ENCODE data around the gene PTPRD.

PTPRD gene

DNA sequence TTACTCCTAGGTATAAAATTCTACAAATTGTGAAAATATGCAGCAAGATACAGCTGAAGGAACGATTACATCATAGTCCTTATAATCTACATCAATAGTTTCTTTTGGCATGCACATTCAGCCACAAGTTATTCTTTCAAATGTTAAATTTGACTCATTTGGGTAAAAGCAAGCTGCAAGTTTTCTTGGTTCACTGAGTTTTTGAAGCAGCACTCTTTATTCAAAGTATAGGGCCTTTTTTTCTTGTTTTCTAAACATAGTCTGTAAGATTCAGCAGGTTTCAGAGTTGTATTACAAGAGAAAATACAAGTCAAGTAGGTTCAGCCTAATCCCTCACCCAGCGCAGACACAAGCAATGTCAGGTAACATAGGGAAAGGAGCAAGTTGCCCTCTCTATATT, 981.5 kb downstream of the PTPRD start:
- in situ Hi-C loops (cut with MboI; ENCODE audit: low pct_unique_long_range_greater_than_20kb, low sequenced_read_pairs, unreplicated experiment), result no loop called here
- peak; percentile 11 for DNase-seq (ENCODE audit: low spot score)
- TF ChIP-seq, protein P1, sequence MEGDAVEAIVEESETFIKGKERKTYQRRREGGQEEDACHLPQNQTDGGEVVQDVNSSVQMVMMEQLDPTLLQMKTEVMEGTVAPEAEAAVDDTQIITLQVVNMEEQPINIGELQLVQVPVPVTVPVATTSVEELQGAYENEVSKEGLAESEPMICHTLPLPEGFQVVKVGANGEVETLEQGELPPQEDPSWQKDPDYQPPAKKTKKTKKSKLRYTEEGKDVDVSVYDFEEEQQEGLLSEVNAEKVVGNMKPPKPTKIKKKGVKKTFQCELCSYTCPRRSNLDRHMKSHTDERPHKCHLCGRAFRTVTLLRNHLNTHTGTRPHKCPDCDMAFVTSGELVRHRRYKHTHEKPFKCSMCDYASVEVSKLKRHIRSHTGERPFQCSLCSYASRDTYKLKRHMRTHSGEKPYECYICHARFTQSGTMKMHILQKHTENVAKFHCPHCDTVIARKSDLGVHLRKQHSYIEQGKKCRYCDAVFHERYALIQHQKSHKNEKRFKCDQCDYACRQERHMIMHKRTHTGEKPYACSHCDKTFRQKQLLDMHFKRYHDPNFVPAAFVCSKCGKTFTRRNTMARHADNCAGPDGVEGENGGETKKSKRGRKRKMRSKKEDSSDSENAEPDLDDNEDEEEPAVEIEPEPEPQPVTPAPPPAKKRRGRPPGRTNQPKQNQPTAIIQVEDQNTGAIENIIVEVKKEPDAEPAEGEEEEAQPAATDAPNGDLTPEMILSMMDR (IDR thresholded peaks at IDR 0.05; ENCODE audit: extremely low read depth, insufficient read depth, missing control alignments), result no peak

DNA sequence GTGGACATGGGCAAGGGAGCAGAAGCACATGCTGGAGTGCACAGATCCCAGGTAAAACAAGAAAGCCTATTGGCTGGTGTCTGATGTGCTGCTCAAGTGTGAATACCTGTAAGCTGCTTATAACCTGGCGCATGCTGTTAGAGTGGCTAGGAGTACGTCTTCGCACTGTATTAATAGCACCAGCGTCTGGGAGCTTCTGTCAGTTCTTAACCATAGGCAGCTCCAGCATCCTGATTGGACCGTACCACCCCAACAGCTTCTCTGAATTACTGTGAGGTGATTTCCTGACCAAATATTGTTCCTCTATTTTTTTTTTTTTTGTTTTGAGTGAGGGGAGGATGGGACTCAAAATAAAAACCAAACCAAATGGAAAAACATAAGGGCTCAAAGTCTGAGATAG, 987.6 kb downstream of the PTPRD start:
- no peak for DNase-seq (ENCODE audit: low spot score)
- TF ChIP-seq, protein P1 (IDR thresholded peaks at IDR 0.05; ENCODE audit: extremely low read depth, insufficient read depth, missing control alignments), result no peak
- in situ Hi-C loops (cut with MboI; ENCODE audit: low pct_unique_long_range_greater_than_20kb, low sequenced_read_pairs, unreplicated experiment), result no loop called here

- in situ Hi-C loops (cut with MboI; ENCODE audit: low pct_unique_long_range_greater_than_20kb, low sequenced_read_pairs, unreplicated experiment), result loop anchor here (25.0 kb wide), 1 partner anchor 164 kb away; no protein-coding TSS in a partner anchor
- TF ChIP-seq, protein P1 (IDR thresholded peaks at IDR 0.05; ENCODE audit: extremely low read depth, insufficient read depth, missing control alignments), result no peak
- DNase-seq (ENCODE audit: low spot score), result no peak
Measured at GRCh38 chr9:9623506-9623905, 989.3 kb downstream of the PTPRD start.

DNA sequence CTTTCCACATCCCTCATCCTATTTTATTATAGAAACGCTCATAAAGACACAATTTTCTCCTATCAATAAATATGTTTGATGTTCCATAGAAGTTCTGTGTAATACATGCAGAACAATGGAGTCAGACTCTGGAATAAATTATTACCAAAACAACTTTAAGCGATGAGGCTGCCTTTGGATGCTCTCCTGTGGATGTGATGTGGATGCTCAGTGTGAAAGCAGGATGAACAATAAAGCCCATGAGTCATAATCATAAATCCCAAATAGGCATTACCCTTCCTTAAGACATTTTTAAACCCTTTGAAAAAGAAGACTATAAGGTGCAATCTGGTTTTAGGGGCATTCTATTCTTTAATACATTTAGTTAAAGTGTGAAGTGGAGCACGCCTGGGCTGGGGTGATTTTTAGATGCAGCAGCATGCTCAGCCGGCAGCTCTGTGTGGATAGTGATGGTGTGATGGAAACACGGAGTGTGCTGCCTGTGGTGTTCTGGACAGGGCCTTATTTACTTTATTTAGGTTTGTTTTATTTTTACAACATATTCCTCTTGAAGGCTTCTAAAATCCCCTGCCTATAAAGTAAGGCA, 991.4 kb downstream of the PTPRD start:
- in situ Hi-C loops (cut with MboI; ENCODE audit: low pct_unique_long_range_greater_than_20kb, low sequenced_read_pairs, unreplicated experiment), result loop anchor here (25.0 kb wide), 1 partner anchor 166 kb away; no protein-coding TSS in a partner anchor
- TF ChIP-seq, protein P1 (IDR thresholded peaks at IDR 0.05; ENCODE audit: extremely low read depth, insufficient read depth, missing control alignments), result no peak
- DNase-seq (ENCODE audit: low spot score), result no peak

DNA sequence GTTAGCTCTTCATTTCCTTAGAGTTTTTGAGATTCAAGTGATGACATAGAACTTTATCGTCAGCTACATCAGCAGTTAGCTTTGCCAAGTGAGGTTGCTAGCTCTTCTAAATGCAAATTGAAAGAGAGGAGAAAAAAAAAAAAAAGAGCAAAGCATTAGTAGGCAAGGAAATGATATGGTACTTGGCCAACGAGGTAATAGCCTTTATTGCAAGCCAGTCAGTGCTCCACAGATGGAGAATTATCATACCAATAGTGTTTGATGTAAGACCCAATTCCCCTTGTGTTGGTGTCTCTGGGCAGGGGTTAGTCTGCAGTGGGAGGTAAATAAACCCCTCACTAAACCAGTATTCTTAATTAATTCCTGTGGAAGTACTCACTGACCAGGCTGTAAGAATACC, 992.1 kb downstream of the PTPRD start:
- DNase-seq (ENCODE audit: low spot score), result no peak
- TF ChIP-seq, protein P1 (IDR thresholded peaks at IDR 0.05; ENCODE audit: extremely low read depth, insufficient read depth, missing control alignments), result no peak
- in situ Hi-C loops (cut with MboI; ENCODE audit: low pct_unique_long_range_greater_than_20kb, low sequenced_read_pairs, unreplicated experiment), result loop anchor here (25.0 kb wide), 1 partner anchor 167 kb away; no protein-coding TSS in a partner anchor

GRCh38 chr9:9615086-9615485, 997.7 kb downstream of the PTPRD start:
- in situ Hi-C loops (cut with MboI; ENCODE audit: low pct_unique_long_range_greater_than_20kb, low sequenced_read_pairs, unreplicated experiment), result loop anchor here (25.0 kb wide), 1 partner anchor 172 kb away; no protein-coding TSS in a partner anchor
- TF ChIP-seq, protein P1 (IDR thresholded peaks at IDR 0.05; ENCODE audit: extremely low read depth, insufficient read depth, missing control alignments), result no peak
- DNase-seq (ENCODE audit: low spot score), result no peak

All from GM13977 (cell line).